ENCODE results near the gene BRINP2. TPM values are rescaled to one million over a fixed set of nuclear protein-coding genes. Genes with fewer than 3 reads are reported as not detected.

Gene BRINP2
- total and polyA plus RNA-seq, 12 donors, result 0.15 to 0.66 (median 0.24) TPM; not detected in 2

DNA sequence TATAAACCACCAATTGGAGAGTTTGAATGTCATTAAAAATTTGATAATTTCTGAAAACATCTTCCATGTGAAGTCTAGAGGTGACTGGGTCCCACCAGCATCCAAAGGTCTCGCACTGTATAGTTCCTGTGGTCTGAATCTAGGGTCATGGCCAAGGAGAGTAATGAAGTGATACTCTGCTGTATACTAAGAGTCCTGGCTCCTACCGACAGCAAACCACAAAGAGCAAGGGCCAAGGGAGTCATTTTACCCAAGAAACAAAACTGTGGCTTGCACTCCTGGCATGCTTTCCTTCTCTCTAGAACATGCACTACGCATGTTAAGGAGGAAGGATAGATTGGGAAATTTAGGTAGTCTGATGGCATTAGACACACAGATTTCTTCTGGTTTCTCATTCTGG, 115.6 kb downstream of the BRINP2 start:
- TF ChIP-seq, protein P1, sequence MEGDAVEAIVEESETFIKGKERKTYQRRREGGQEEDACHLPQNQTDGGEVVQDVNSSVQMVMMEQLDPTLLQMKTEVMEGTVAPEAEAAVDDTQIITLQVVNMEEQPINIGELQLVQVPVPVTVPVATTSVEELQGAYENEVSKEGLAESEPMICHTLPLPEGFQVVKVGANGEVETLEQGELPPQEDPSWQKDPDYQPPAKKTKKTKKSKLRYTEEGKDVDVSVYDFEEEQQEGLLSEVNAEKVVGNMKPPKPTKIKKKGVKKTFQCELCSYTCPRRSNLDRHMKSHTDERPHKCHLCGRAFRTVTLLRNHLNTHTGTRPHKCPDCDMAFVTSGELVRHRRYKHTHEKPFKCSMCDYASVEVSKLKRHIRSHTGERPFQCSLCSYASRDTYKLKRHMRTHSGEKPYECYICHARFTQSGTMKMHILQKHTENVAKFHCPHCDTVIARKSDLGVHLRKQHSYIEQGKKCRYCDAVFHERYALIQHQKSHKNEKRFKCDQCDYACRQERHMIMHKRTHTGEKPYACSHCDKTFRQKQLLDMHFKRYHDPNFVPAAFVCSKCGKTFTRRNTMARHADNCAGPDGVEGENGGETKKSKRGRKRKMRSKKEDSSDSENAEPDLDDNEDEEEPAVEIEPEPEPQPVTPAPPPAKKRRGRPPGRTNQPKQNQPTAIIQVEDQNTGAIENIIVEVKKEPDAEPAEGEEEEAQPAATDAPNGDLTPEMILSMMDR (IDR thresholded peaks at IDR 0.05), result no peak
- no peaks in the 10 kb centered on the region for H3K36me3 ChIP-seq
- H3K9me3 ChIP-seq, result no peaks in the 10 kb centered on the region
- DNase-seq, result no peak
- 86 to 90% methylated on average over 3 of the region's 3 CpGs for WGBS, 2 donors
- intact Hi-C loops (cut with DNase I), result no loop called here
- no peaks in the 10 kb centered on the region for H3K4me1 ChIP-seq
- no peak overlapping the region for H3K27ac ChIP-seq
- H3K4me3 ChIP-seq, result no peak overlapping the region
- no peak for ATAC-seq
- no peaks in the 10 kb centered on the region for H3K27me3 ChIP-seq

DNA sequence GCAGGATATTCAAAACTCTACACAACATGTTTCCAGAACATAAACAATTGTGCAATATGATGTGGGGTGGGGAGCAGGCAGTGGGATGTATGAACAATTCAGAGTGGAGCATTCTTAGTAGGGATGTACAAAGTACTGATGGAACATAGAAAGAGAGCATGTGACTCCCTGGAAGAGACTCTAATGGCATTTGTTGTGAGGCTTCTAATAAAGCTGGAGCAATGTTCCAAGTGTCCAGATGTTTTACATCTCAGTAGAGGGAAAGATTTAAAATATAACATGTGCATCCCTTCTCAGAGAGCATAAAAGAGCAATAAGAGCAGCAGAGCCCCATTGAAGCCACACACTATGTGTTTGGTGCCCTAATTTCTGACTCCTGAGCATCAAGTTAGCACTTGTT, 116.5 kb downstream of the BRINP2 start:
- DNase-seq, result no peak
- TF ChIP-seq, protein P1 (IDR thresholded peaks at IDR 0.05), result no peak
- no peak for ATAC-seq

DNA sequence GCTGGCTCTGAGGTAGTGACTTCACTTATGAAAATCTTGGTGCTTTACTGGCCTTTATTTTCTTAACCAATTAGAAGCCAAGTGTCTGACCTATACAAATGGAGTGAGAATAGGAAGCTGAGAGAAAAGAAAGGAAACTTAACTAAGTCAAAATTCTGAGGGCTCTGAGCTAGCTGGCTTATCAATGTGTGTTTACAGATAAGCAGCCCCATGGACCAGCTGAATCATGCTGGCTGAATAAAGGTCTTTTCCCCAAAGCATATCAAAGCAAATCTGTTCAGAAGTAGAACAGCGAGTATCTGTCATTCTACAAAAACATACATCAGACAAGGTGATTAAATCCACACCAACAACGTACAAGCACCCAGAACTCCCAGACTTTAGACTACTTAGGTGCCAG, 117.2 kb downstream of the BRINP2 start:
- no peaks in the 10 kb centered on the region for H3K27me3 ChIP-seq
- H3K27ac ChIP-seq, result no peak overlapping the region
- intact Hi-C loops (cut with DNase I), result no loop called here
- no peak overlapping the region for H3K4me3 ChIP-seq
- DNase-seq, result no peak
- no peaks in the 10 kb centered on the region for H3K4me1 ChIP-seq
- 44 to 59% methylated on average over 2 of the region's 2 CpGs for WGBS, 2 donors
- no peaks in the 10 kb centered on the region for H3K36me3 ChIP-seq
- H3K9me3 ChIP-seq, result no peaks in the 10 kb centered on the region
- TF ChIP-seq, protein P1 (IDR thresholded peaks at IDR 0.05), result no peak
- ATAC-seq, result no peak

More for the DNA sequence above, 116.5 kb downstream of the BRINP2 start:
- Histone ChIP-seq H3K4me3 (no peak overlapping the region), H3K4me1 (no peaks in the 10 kb centered on the region), H3K9me3 (no peaks in the 10 kb centered on the region), H3K36me3 (no peaks in the 10 kb centered on the region), H3K27ac (no peak overlapping the region), H3K27me3 (no peaks in the 10 kb centered on the region)
- intact Hi-C loops (cut with DNase I), result no loop called here

DNA sequence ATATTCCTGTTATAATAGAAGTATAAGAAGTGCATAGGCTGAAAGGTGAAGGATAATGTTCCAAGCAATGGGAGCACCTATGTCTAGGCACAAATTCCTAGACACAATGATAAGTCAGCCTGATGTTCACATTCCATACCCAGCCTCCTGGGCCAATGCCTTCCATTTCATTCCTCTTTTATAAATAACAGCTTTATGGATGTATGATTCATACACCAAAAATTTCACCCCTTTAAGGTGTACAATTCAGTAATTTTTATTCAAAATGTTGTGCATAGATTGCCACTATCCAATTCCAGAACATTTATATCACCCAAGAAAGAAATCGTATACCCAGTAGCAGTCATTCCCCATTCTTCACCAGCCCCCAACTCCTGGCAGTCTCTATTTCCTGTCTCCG, 118.8 kb downstream of the BRINP2 start:
- intact Hi-C loops (cut with DNase I), result no loop called here
- WGBS, 2 donors, result 71 to 75% methylated on average over 2 of the region's 2 CpGs
- no peaks in the 10 kb centered on the region for H3K4me1 ChIP-seq
- DNase-seq, result no peak
- H3K9me3 ChIP-seq, result peaks cover 0 to 9% (median 0%) of the 10 kb centered on the region in 11 donors
- H3K27ac ChIP-seq, result no peak overlapping the region
- TF ChIP-seq, protein P1 (IDR thresholded peaks at IDR 0.05), result no peak
- ATAC-seq, result no peak
- H3K36me3 ChIP-seq, result no peaks in the 10 kb centered on the region
- no peaks in the 10 kb centered on the region for H3K27me3 ChIP-seq
- H3K4me3 ChIP-seq, result no peak overlapping the region
